ENCODE data around the gene ATXN2.
A peak's percentile ranks its signal among the peaks of the same experiment; 100 is the strongest.
"Not testable (repeated sequence)": the region's sequence is repeated elsewhere in the genome, so short reads cannot be mapped to it uniquely, and the experiment has no call there.

Gene ATXN2

GRCh38 chr12:111482462-111482861 is 116.7 kb downstream of the ATXN2 start:
- H3K27me3 ChIP-seq: no peaks in the 10 kb centered on the region
- DNase-seq: no peak
- peaks cover 61% of the 10 kb centered on the region for H3K36me3 ChIP-seq
- no peak overlapping the region for H3K4me3 ChIP-seq (ENCODE audit: low read depth, low read length)
- TF ChIP-seq CTCF (IDR thresholded peaks at IDR 0.05; ENCODE audit: low read depth, low read length): peak; percentile 27; the same call in 1 of the 2 replicates
- no peaks in the 10 kb centered on the region for H3K9me3 ChIP-seq
- H3K4me1 ChIP-seq: no peaks in the 10 kb centered on the region

GRCh38 chr12:111471236-111471635 is 127.9 kb downstream of the ATXN2 start:
- no peak for TF ChIP-seq CTCF (IDR thresholded peaks at IDR 0.05; ENCODE audit: low read depth, low read length)
- DNase-seq: no peak
- no peaks in the 10 kb centered on the region for H3K27me3 ChIP-seq
- no peak overlapping the region for H3K4me3 ChIP-seq (ENCODE audit: low read depth, low read length)
- peaks cover 33% of the 10 kb centered on the region for H3K36me3 ChIP-seq
- no peaks in the 10 kb centered on the region for H3K4me1 ChIP-seq
- no peaks in the 10 kb centered on the region for H3K9me3 ChIP-seq

GRCh38 chr12:111469401-111469800 is 129.7 kb downstream of the ATXN2 start:
- Histone ChIP-seq H3K27me3 (no peaks in the 10 kb centered on the region), H3K4me3 (ENCODE audit: low read depth, low read length) (no peak overlapping the region), H3K9me3 (no peaks in the 10 kb centered on the region), H3K4me1 (no peaks in the 10 kb centered on the region), H3K36me3 (peaks cover 28% of the 10 kb centered on the region)
- TF ChIP-seq CTCF (IDR thresholded peaks at IDR 0.05; ENCODE audit: low read depth, low read length): no peak
- DNase-seq: no peak

- Histone ChIP-seq H3K27me3 (no peaks in the 10 kb centered on the region), H3K9me3 (no peaks in the 10 kb centered on the region), H3K36me3 (peaks cover 28% of the 10 kb centered on the region), H3K4me3 (ENCODE audit: low read depth, low read length) (no peak overlapping the region), H3K4me1 (no peaks in the 10 kb centered on the region)
- TF ChIP-seq CTCF (IDR thresholded peaks at IDR 0.05; ENCODE audit: low read depth, low read length): no peak
- no peak for DNase-seq
Observed at GRCh38 chr12:111467857-111468241, 131.3 kb downstream of the ATXN2 start.

GRCh38 chr12:111467092-111467856 is 131.8 kb downstream of the ATXN2 start:
- Histone ChIP-seq H3K4me1 (no peaks in the 10 kb centered on the region), H3K36me3 (peaks cover 28% of the 10 kb centered on the region), H3K27me3 (no peaks in the 10 kb centered on the region), H3K9me3 (no peaks in the 10 kb centered on the region), H3K4me3 (ENCODE audit: low read depth, low read length) (no peak overlapping the region)
- no peak for TF ChIP-seq CTCF (IDR thresholded peaks at IDR 0.05; ENCODE audit: low read depth, low read length)
- no peak for DNase-seq

GRCh38 chr12:111462210-111462769 is 136.8 kb downstream of the ATXN2 start:
- no peaks in the 10 kb centered on the region for H3K27me3 ChIP-seq
- H3K4me1 ChIP-seq: no peaks in the 10 kb centered on the region
- DNase-seq: no peak
- TF ChIP-seq CTCF (IDR thresholded peaks at IDR 0.05; ENCODE audit: low read depth, low read length): no peak
- no peak overlapping the region for H3K4me3 ChIP-seq (ENCODE audit: low read depth, low read length)
- H3K9me3 ChIP-seq: no peaks in the 10 kb centered on the region; the same call in 1 of the 2 replicates
- peaks cover 8% of the 10 kb centered on the region for H3K36me3 ChIP-seq

GRCh38 chr12:111460111-111460510 is 139.0 kb downstream of the ATXN2 start:
- not testable (repeated sequence) for H3K4me3 ChIP-seq (ENCODE audit: low read depth, low read length); H3K4me1 ChIP-seq; H3K27me3 ChIP-seq; H3K9me3 ChIP-seq; DNase-seq
- H3K36me3 ChIP-seq: peaks cover 27% of the 10 kb centered on the region

Measured in BE2C (cell line).